Parathyroid adenoma (tissue), 2 donors: ENCODE measurements around the gene ANKRD55.

Experiments
- H2AFZ ChIP-seq: fragments of 300-600 bp; sonication (generic); one replicate; pipeline ENCODE4 v1.7.0; 2017; ENCODE audit warnings: antibody characterized with exemption, mild to moderate bottlenecking
- H3K27ac ChIP-seq: fragments of 300-600 bp; sonication (generic); one replicate; pipeline ENCODE4 v1.7.0; 2017
- H3K27me3 ChIP-seq: fragments of 300-600 bp; sonication (generic); one replicate; pipeline ENCODE4 v1.7.0; 2017; ENCODE audit warnings: low read length; ENCODE audit not compliant: control insufficient read depth, insufficient read depth
- H3K36me3 ChIP-seq: fragments of 300-600 bp; sonication (generic); one replicate; pipeline ENCODE4 v1.7.0; 2017; ENCODE audit warnings: low read length; ENCODE audit not compliant: control insufficient read depth, insufficient read depth
- H3K4me1 ChIP-seq: fragments of 300-600 bp; sonication (generic); one replicate; pipeline ENCODE4 v1.7.0; 2017; ENCODE audit warnings: control low read depth
- H3K4me2 ChIP-seq: fragments of 300-600 bp; sonication (generic); one replicate; pipeline ENCODE4 v1.7.0; 2017; ENCODE audit warnings: low read length
- H3K4me3 ChIP-seq: fragments of 300-600 bp; sonication (generic); one replicate; pipeline ENCODE4 v1.7.0; 2017; ENCODE audit warnings: low read depth, low read length
- H3K79me2 ChIP-seq: fragments of 300-600 bp; sonication (generic); one replicate; pipeline ENCODE4 v1.7.0; 2017; ENCODE audit warnings: control low read depth
- H3K9ac ChIP-seq: fragments of 300-600 bp; sonication (generic); one replicate; pipeline ENCODE4 v1.7.0; 2017; ENCODE audit warnings: mild to moderate bottlenecking
- H3K9me3 ChIP-seq: fragments of 300-600 bp; sonication (generic); one replicate; pipeline ENCODE4 v1.7.0; 2017; ENCODE audit warnings: low read length; ENCODE audit not compliant: control insufficient read depth
- CTCF ChIP-seq: fragments of 300-600 bp; sonication (generic); IDR thresholded peaks from one replicate; pipeline ENCODE4 v1.7.0; 2017; ENCODE audit warnings: antibody characterized with exemption, mild to moderate bottlenecking
- donor health status: primary hyperparathyroidism.

Gene ANKRD55

DNA sequence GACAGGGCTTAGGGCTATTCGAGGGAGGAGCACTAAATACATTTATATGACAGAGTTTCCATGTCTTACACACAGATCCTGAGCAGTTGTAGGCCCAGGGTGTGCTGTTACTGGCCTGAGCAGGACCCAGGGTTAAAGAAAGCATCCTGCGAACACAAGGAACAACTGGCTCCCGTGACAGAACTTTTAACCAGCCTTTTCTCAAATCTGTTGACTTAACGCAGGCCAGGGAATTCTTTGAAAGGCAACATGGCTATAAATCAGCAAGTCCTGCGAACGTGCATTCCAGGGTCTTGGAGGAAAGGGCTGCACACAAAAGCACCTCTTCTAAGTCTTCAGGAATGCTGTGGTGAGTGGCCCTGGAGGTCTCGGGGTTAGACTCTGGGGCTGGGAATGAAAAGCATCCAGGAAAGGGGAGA, 45.2 kb upstream of the ANKRD55 start:
- Histone ChIP-seq H3K9ac (no peak overlapping the region), H3K4me2 (no peak overlapping the region), H2AFZ (no peak overlapping the region), H3K79me2 (no peaks in the 10 kb centered on the region), H3K27me3 (no peaks in the 10 kb centered on the region), H3K4me1 (no peaks in the 10 kb centered on the region), H3K27ac (no peak overlapping the region), H3K9me3 (no peaks in the 10 kb centered on the region), H3K4me3 (no peak overlapping the region), H3K36me3 (no peaks in the 10 kb centered on the region)
- no peak for TF ChIP-seq CTCF

GRCh38 chr5:56277573-56277972, 44.4 kb upstream of the ANKRD55 start:
- no peak overlapping the region for H3K27ac ChIP-seq
- H3K27me3 ChIP-seq = no peaks in the 10 kb centered on the region
- H2AFZ ChIP-seq = no peak overlapping the region
- no peak overlapping the region for H3K9ac ChIP-seq
- H3K79me2 ChIP-seq = no peaks in the 10 kb centered on the region
- H3K36me3 ChIP-seq = no peaks in the 10 kb centered on the region
- H3K4me3 ChIP-seq = no peak overlapping the region
- H3K4me1 ChIP-seq = no peaks in the 10 kb centered on the region
- no peaks in the 10 kb centered on the region for H3K9me3 ChIP-seq
- no peak overlapping the region for H3K4me2 ChIP-seq
- TF ChIP-seq CTCF = no peak

- H2AFZ ChIP-seq = no peak overlapping the region
Measured at GRCh38 chr5:56273376-56273955, 40.3 kb upstream of the ANKRD55 start.

DNA sequence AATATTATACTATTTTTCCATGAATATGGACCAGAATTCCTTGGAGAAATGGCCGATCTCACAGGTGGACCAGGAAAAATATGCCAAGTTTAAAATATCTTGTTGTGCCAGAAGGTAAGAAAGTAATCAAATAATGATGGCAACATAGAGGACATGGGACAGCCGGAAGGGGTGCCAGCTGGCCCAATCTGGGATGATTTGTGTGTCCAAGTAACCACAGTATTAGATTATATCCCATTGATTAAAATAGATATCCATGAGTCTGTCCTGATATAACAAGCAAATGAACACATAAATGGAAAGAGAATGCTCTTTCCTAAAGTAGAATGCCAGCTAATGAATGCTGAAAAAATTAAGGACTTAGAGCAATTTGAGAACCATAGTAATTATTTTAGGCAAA, 39.6 kb upstream of the ANKRD55 start:
- Histone ChIP-seq H3K27me3 (no peaks in the 10 kb centered on the region), H3K4me3 (no peak overlapping the region), H3K4me1 (peaks cover 6% of the 10 kb centered on the region), H3K36me3 (no peaks in the 10 kb centered on the region), H3K79me2 (no peaks in the 10 kb centered on the region), H3K9ac (no peak overlapping the region), H2AFZ (no peak overlapping the region), H3K9me3 (no peaks in the 10 kb centered on the region), H3K4me2 (no peak overlapping the region), H3K27ac (no peak overlapping the region)
- TF ChIP-seq CTCF = no peak

More at GRCh38 chr5:56273376-56273955, 40.3 kb upstream of the ANKRD55 start:
- no peak for TF ChIP-seq CTCF
- Histone ChIP-seq H3K4me2 (no peak overlapping the region), H3K9ac (no peak overlapping the region), H3K27me3 (no peaks in the 10 kb centered on the region), H3K4me3 (no peak overlapping the region), H3K4me1 (peaks cover 6% of the 10 kb centered on the region), H3K36me3 (no peaks in the 10 kb centered on the region), H3K9me3 (no peaks in the 10 kb centered on the region), H3K79me2 (no peaks in the 10 kb centered on the region), H3K27ac (no peak overlapping the region)
